SK-N-SH (cell line): ENCODE measurements around the gene DNASE2. TPM values are rescaled to one million over a fixed set of nuclear protein-coding genes. Genes with fewer than 3 reads are reported as not detected.

ENCODE experiments used
- CTCF ChIA-PET: fragments of 300-600, 350-600 bp; formaldehyde crosslinking; extraction: SDS; loops from one replicate; lab custom pipeline; 2021; lab: Yijun Ruan, JAX
- POLR2A ChIA-PET: fragments of 350-600 bp; sonication (Branson Sonifier 250); formaldehyde crosslinking; extraction: SDS; loops from one replicate; lab custom pipeline; 2020; ENCODE audit warnings: antibody characterized with exemption, inconsistent platforms; lab: Yijun Ruan, JAX
- DNase-seq: peaks from one replicate; pipeline ENCODE4 v3.0.0; 2012
- H2AFZ ChIP-seq: fragments of 200-600 bp; sonication (generic); 2 replicates; pipeline ENCODE4 v1.8.1; 2016; ENCODE audit warnings: antibody characterized with exemption, mild to moderate bottlenecking, low read depth
- H3F3A ChIP-seq: fragments of 200-600 bp; sonication (generic); replicated peaks from 2 replicates; pipeline ENCODE3; 2016; ENCODE audit warnings: antibody characterized with exemption, mild to moderate bottlenecking; ENCODE audit not compliant: insufficient read depth
- H3K27ac ChIP-seq, 2 experiments: fragments of 200-500 bp in 1 of 2; fragments of 200-600 bp in 1 of 2; sonication (Bioruptor generic) in 1 of 2; sonication (generic), shearing (Covaris generic) in 1 of 2; 2 replicates each; pipeline versions ENCODE4 v1.5.1 to v1.6.1; 2014 to 2016; ENCODE audit warnings: low read depth in 2 of 2, inconsistent platforms in 1 of 2, low read length in 1 of 2, mild to moderate bottlenecking in 1 of 2, mixed read lengths in 1 of 2
- H3K27me3 ChIP-seq: fragments of 200-600 bp; sonication (generic), shearing (Covaris generic); 2 replicates; pipeline ENCODE4 v1.6.1; 2016; ENCODE audit warnings: mixed run types; ENCODE audit not compliant: insufficient read depth
- H3K36me3 ChIP-seq, 2 experiments: fragments of 200-500 bp in 1 of 2; fragments of 200-600 bp in 1 of 2; sonication (Bioruptor generic) in 1 of 2; sonication (generic) in 1 of 2; replicated peaks in 1 of 2; 2 replicates each; pipeline versions ENCODE3 to v1.5.1; 2014 to 2016; ENCODE audit warnings: low read length in 1 of 2, mild to moderate bottlenecking in 1 of 2; ENCODE audit not compliant: insufficient read depth in 2 of 2, control insufficient read depth in 1 of 2
- H3K4me1 ChIP-seq, 2 experiments: fragments of 200-500 bp in 1 of 2; fragments of 200-600 bp in 1 of 2; sonication (Bioruptor generic) in 1 of 2; sonication (generic), shearing (Covaris generic) in 1 of 2; 2 replicates each; pipeline versions ENCODE4 v1.5.1 to v1.6.1; 2014 to 2016; ENCODE audit warnings: low read depth in 1 of 2, low read length in 1 of 2, mixed run types in 1 of 2; ENCODE audit not compliant: insufficient read depth in 2 of 2, control insufficient read depth in 1 of 2
- H3K4me2 ChIP-seq: fragments of 200-600 bp; sonication (generic), shearing (Covaris generic); 2 replicates; pipeline ENCODE4 v1.6.1; 2017; ENCODE audit warnings: mixed run types
- H3K4me3 ChIP-seq, 2 experiments: fragments of 200-500 bp in 1 of 2; fragments of 200-600 bp in 1 of 2; sonication (Bioruptor generic) in 1 of 2; sonication (generic), shearing (Covaris generic) in 1 of 2; 2 replicates each; pipeline versions ENCODE4 v1.5.1 to v1.8.1; 2014 to 2016; ENCODE audit warnings: low read depth in 2 of 2, inconsistent platforms in 1 of 2, low read length in 1 of 2, mild to moderate bottlenecking in 1 of 2, mixed read lengths in 1 of 2, moderate library complexity in 1 of 2
- H3K79me2 ChIP-seq: fragments of 200-600 bp; sonication (generic); 2 replicates; pipeline ENCODE4 v1.8.1; 2017; ENCODE audit warnings: mild to moderate bottlenecking; ENCODE audit not compliant: insufficient read depth
- H3K9ac ChIP-seq: fragments of 200-600 bp; sonication (generic); 2 replicates; pipeline ENCODE4 v1.6.1; 2017; ENCODE audit warnings: mixed run types
- H3K9me2 ChIP-seq: fragments of 200-600 bp; sonication (generic); 2 replicates; pipeline ENCODE4 v1.6.1; 2017; ENCODE audit warnings: mixed run types
- H3K9me3 ChIP-seq: fragments of 200-600 bp; sonication (generic); 2 replicates; pipeline ENCODE4 v1.6.1; 2017; ENCODE audit warnings: mixed run types, mild to moderate bottlenecking, moderate library complexity
- H4K20me1 ChIP-seq: fragments of 200-600 bp; sonication (generic); 2 replicates; pipeline ENCODE4 v1.6.1; 2017; ENCODE audit warnings: mild to moderate bottlenecking, mixed run types; ENCODE audit not compliant: insufficient read depth
- EZH2phosphoT487 ChIP-seq: fragments of 200-600 bp; sonication (generic); IDR thresholded peaks from 2 replicates; pipeline ENCODE4 v1.6.1; 2017; ENCODE audit warnings: low read depth, mixed run types, mild to moderate bottlenecking, antibody characterized with exemption, moderate library complexity, borderline replicate concordance
- FOXM1 ChIP-seq: IDR thresholded peaks from 2 replicates; pipeline ENCODE4 v1.4.0; 2012; ENCODE audit warnings: low read depth, mild to moderate bottlenecking
- GABPA ChIP-seq: IDR thresholded peaks from 2 replicates; pipeline ENCODE4 v1.4.0; 2012; ENCODE audit warnings: low read depth, mild to moderate bottlenecking
- GATA2 ChIP-seq: sonication (generic); formaldehyde crosslinking; IDR thresholded peaks from 2 replicates; pipeline ENCODE4 v1.5.0; 2020; ENCODE audit warnings: mild to moderate bottlenecking, missing genetic modification reagents
- JUND ChIP-seq: IDR thresholded peaks from 2 replicates; pipeline ENCODE4 v1.4.0; 2012
- RCOR1 ChIP-seq: fragments of 150-350 bp; IDR thresholded peaks from 2 replicates; pipeline ENCODE4 v1.6.1; 2017; ENCODE audit warnings: antibody characterized with exemption, low read length
- RFX5 ChIP-seq: IDR thresholded peaks from 2 replicates; pipeline ENCODE4 v1.6.1; 2012; ENCODE audit warnings: mild to moderate bottlenecking, improper control_type of control experiment, low read length
- TEAD4 ChIP-seq: IDR thresholded peaks from 2 replicates; pipeline ENCODE4 v1.4.0; 2012; ENCODE audit warnings: mild to moderate bottlenecking, borderline replicate concordance; ENCODE audit not compliant: insufficient read depth
- YY1 ChIP-seq: IDR thresholded peaks from 2 replicates; pipeline ENCODE4 v1.4.0; 2012; ENCODE audit warnings: low read depth, mild to moderate bottlenecking
- WGBS: methylation state at CpG from one replicate; pipeline ENCODE4 v1.1.6; 2017; ENCODE audit warnings: low lambda C conversion rate; 5-methylcytosine and 5-hydroxymethylcytosine counted together
- polyA plus RNA-seq, 3 experiments: library from polyadenylated mRNA; depleted of rRNA; stranded (reverse); fragments of >200 nt; gene quantifications; 2 replicates each; pipeline ENCODE4 v1.2.3, GENCODE V29; 2012
- TF ChIP-seq, protein P1 (sequence below): IDR thresholded peaks from 2 replicates; pipeline ENCODE4 v1.4.0; 2012; ENCODE audit warnings: low read depth, borderline replicate concordance
- TF ChIP-seq, protein P2 (sequence below): fragments of 150-350 bp; IDR thresholded peaks from 2 replicates; pipeline ENCODE4 v1.6.1; 2016; ENCODE audit warnings: mild to moderate bottlenecking, low read depth, low read length

The DNASE2 gene
- polyA plus RNA-seq, 1 of the 3 experiments (the other 2 are of a cell fraction): 29.8 TPM

GRCh38 chr19:12875086-12875485 is 6.2 kb downstream of the DNASE2 start (continued):
- TF ChIP-seq, protein P1, sequence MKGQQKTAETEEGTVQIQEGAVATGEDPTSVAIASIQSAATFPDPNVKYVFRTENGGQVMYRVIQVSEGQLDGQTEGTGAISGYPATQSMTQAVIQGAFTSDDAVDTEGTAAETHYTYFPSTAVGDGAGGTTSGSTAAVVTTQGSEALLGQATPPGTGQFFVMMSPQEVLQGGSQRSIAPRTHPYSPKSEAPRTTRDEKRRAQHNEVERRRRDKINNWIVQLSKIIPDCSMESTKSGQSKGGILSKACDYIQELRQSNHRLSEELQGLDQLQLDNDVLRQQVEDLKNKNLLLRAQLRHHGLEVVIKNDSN: no peak
- TF ChIP-seq RFX5: no peak
- no peak for TF ChIP-seq YY1
- no peak for TF ChIP-seq GABPA
- no peak for TF ChIP-seq FOXM1
- no peak for TF ChIP-seq JUND

DNA sequence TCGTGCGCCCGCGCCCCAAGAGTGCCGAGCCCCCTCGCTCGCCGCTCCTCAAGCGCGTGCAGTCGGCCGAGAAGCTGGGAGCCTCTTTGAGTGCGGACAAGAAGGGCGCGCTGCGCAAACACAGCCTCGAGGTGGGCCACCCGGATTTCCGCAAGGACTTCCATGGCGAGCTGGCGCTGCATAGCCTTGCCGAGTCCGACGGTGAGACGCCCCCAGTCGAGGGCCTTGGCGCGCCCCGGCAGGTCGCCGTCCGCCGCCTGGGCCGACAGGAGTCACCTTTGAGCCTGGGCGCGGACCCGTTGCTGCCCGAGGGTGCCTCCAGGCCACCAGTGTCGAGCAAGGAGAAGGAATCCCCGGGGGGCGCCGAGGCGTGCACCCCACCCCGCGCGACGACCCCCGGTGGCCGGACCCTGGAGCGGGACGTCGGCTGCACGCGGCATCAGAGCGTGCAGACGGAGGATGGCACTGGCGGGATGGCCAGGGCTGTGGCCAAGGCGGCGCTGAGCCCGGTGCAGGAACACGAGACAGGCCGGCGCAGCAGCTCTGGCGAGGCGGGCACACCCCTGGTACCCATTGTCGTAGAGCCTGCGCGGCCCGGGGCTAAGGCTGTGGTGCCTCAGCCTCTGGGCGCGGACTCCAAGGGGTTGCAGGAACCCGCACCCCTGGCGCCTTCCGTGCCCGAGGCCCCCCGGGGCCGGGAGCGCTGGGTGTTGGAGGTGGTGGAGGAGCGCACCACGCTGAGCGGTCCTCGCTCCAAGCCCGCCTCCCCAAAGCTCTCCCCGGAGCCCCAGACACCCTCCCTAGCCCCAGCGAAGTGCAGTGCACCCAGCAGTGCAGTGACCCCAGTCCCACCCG is 7.1 kb downstream of the DNASE2 start:
- no peaks in the 10 kb centered on the region for H3K9me2 ChIP-seq
- TF ChIP-seq EZH2phosphoT487: no peak
- TF ChIP-seq, protein P2, sequence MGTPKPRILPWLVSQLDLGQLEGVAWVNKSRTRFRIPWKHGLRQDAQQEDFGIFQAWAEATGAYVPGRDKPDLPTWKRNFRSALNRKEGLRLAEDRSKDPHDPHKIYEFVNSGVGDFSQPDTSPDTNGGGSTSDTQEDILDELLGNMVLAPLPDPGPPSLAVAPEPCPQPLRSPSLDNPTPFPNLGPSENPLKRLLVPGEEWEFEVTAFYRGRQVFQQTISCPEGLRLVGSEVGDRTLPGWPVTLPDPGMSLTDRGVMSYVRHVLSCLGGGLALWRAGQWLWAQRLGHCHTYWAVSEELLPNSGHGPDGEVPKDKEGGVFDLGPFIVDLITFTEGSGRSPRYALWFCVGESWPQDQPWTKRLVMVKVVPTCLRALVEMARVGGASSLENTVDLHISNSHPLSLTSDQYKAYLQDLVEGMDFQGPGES: no peak
- no peak for TF ChIP-seq GATA2 (CRISPR knock-in tag)
- TF ChIP-seq GABPA: no peak
- no peak for TF ChIP-seq TEAD4
- no peak for TF ChIP-seq RCOR1
- H3K27me3 ChIP-seq: no peaks in the 10 kb centered on the region
- H3K9me3 ChIP-seq: no peaks in the 10 kb centered on the region
- H3K79me2 ChIP-seq: no peaks in the 10 kb centered on the region
- WGBS: 97% methylated on average over 56 of the region's 86 CpGs
- H2AFZ ChIP-seq: no peak overlapping the region
- ChIA-PET POLR2A (interaction anchor here (1.1 to 2.0 kb wide), 2 partner anchors 17 to 24 kb away, joined by 3 to 6 read pairs; partner anchors contain the start of gene GCDH), CTCF (interaction anchor here (10.3 kb wide), 1 partner anchor 27 kb away, joined by 62 read pairs; no protein-coding TSS in a partner anchor)
- H3K27ac ChIP-seq: no peak overlapping the region
- H3K9ac ChIP-seq: no peak overlapping the region
- H3K36me3 ChIP-seq: peaks cover 0 to 3% of the 10 kb centered on the region in 2 experiments
- no peak overlapping the region for H3K4me3 ChIP-seq
- H3K4me2 ChIP-seq: no peak overlapping the region
- peaks cover 7% of the 10 kb centered on the region for H3F3A ChIP-seq
- peak; percentile 30 for DNase-seq
- H3K4me1 ChIP-seq: no peaks in the 10 kb centered on the region
- no peaks in the 10 kb centered on the region for H4K20me1 ChIP-seq
